ENCODE measurements around the gene SORCS2.

SORCS2 gene

DNA sequence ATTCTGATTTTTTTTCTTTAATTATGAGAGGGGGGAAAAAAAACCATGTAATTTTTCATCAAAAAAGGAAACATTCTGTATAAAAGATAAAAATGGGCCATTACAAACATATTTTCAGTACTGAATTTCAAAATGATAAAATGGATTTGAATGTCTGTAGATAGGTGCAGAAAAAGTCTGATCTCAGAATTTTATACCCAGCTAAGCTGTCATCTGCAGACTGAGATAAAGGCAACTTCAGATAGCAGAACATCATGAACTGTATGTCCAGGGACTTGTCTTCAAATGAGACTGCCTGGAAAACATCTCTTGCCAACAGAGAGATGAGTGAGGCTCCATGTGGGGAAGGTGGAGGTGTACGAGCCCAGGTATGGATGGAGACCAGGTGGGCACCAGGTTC, 360.9 kb downstream of the SORCS2 start:
- no peak for DNase-seq (ENCODE audit: extremely low spot score)
- POLR2A ChIA-PET = no interaction called here
- CTCF ChIA-PET = no interaction called here
- TF ChIP-seq SUZ12 (IDR thresholded peaks at IDR 0.05) (no peak), CTBP1 (IDR thresholded peaks at IDR 0.05; ENCODE audit: borderline replicate concordance) (no peak), BHLHE40 (IDR thresholded peaks at IDR 0.05; ENCODE audit: borderline replicate concordance) (no peak), ARNT (IDR thresholded peaks at IDR 0.05) (no peak), FOXA1 (IDR thresholded peaks at IDR 0.05) (no peak), L3MBTL2 (conservative IDR thresholded peaks at IDR 0.05) (no peak), FOXM1 (IDR thresholded peaks at IDR 0.05; ENCODE audit: borderline replicate concordance) (no peak), NFRKB (IDR thresholded peaks at IDR 0.05) (no peak), ELF4 (IDR thresholded peaks at IDR 0.05) (no peak), ZNF384 (IDR thresholded peaks at IDR 0.05) (no peak), HDGF (IDR thresholded peaks at IDR 0.05; ENCODE audit: borderline replicate concordance) (no peak), FOXK2 (IDR thresholded peaks at IDR 0.05) (no peak), SP1 (IDR thresholded peaks at IDR 0.05) (no peak), TARDBP (IDR thresholded peaks at IDR 0.05) (no peak)
- TF ChIP-seq, protein P1, sequence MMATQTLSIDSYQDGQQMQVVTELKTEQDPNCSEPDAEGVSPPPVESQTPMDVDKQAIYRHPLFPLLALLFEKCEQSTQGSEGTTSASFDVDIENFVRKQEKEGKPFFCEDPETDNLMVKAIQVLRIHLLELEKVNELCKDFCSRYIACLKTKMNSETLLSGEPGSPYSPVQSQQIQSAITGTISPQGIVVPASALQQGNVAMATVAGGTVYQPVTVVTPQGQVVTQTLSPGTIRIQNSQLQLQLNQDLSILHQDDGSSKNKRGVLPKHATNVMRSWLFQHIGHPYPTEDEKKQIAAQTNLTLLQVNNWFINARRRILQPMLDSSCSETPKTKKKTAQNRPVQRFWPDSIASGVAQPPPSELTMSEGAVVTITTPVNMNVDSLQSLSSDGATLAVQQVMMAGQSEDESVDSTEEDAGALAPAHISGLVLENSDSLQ (IDR thresholded peaks at IDR 0.05) = no peak

DNA sequence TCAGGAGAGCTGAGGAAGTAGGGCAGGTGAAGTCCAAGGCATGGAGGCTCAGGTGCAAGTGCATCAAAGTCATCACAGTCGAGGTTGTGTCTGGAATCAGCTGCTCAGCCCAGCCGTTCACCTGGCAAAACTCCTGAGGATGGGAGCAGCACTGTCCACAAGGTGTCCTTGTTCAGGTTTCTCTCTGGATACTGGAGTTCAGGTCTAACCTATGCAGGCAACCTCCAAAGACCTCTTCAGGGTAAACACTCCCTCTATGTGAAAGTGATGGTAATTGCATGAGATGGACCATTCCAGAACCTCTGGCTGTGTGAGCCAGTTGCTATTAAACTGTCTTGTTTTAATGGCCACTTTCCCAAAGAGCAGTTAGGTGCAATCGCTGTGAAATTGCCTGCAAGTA, 362.6 kb downstream of the SORCS2 start:
- ChIA-PET POLR2A (no interaction called here), CTCF (no interaction called here)
- no peak for DNase-seq (ENCODE audit: extremely low spot score)
- TF ChIP-seq, protein P1 (IDR thresholded peaks at IDR 0.05) = no peak
- TF ChIP-seq SUZ12 (IDR thresholded peaks at IDR 0.05) = no peak
- no peak for TF ChIP-seq BHLHE40 (IDR thresholded peaks at IDR 0.05; ENCODE audit: borderline replicate concordance)
- no peak for TF ChIP-seq TARDBP (IDR thresholded peaks at IDR 0.05)
- TF ChIP-seq SP1 (IDR thresholded peaks at IDR 0.05) = no peak
- TF ChIP-seq FOXK2 (IDR thresholded peaks at IDR 0.05) = no peak
- no peak for TF ChIP-seq CTBP1 (IDR thresholded peaks at IDR 0.05; ENCODE audit: borderline replicate concordance)
- TF ChIP-seq FOXM1 (IDR thresholded peaks at IDR 0.05; ENCODE audit: borderline replicate concordance) = no peak
- no peak for TF ChIP-seq ZNF384 (IDR thresholded peaks at IDR 0.05)
- TF ChIP-seq L3MBTL2 (conservative IDR thresholded peaks at IDR 0.05) = no peak
- no peak for TF ChIP-seq ARNT (IDR thresholded peaks at IDR 0.05)
- TF ChIP-seq ELF4 (IDR thresholded peaks at IDR 0.05) = no peak
- TF ChIP-seq NFRKB (IDR thresholded peaks at IDR 0.05) = no peak
- TF ChIP-seq HDGF (IDR thresholded peaks at IDR 0.05; ENCODE audit: borderline replicate concordance) = no peak
- no peak for TF ChIP-seq LEF1 (IDR thresholded peaks at IDR 0.05; ENCODE audit: borderline replicate concordance)
- no peak for TF ChIP-seq FOXA1 (IDR thresholded peaks at IDR 0.05)

DNA sequence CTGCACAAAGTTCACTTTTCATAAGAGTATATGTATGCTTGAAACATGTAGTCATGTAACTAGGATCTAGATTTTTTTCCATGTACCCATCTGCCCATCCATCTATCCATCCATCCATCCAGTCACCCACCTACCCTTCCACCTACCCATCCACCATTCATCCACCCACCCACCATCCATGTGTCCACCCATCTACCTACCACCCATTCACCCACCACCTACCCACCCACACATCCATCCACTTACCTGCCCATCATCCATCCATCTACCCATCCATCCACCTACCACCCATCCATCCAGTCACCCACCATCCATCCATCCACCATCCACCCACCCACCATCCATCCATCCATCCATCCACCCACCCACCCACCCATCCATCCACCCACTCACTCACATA, 364.2 kb downstream of the SORCS2 start:
- ChIA-PET POLR2A (no interaction called here), CTCF (interaction anchor here (0.7 to 0.8 kb wide), 2 partner anchors 16 to 481 kb away, joined by 3 to 4 read pairs; no protein-coding TSS in a partner anchor)
- TF ChIP-seq ZNF384 (IDR thresholded peaks at IDR 0.05) (no peak), LEF1 (IDR thresholded peaks at IDR 0.05; ENCODE audit: borderline replicate concordance) (no peak), BHLHE40 (IDR thresholded peaks at IDR 0.05; ENCODE audit: borderline replicate concordance) (no peak), NFRKB (IDR thresholded peaks at IDR 0.05) (no peak), CTBP1 (IDR thresholded peaks at IDR 0.05; ENCODE audit: borderline replicate concordance) (no peak), SP1 (IDR thresholded peaks at IDR 0.05) (no peak), ARNT (IDR thresholded peaks at IDR 0.05) (no peak), FOXA1 (IDR thresholded peaks at IDR 0.05) (no peak), L3MBTL2 (conservative IDR thresholded peaks at IDR 0.05) (no peak), ELF4 (IDR thresholded peaks at IDR 0.05) (no peak), TARDBP (IDR thresholded peaks at IDR 0.05) (no peak), SUZ12 (IDR thresholded peaks at IDR 0.05) (no peak), FOXK2 (IDR thresholded peaks at IDR 0.05) (no peak), FOXM1 (IDR thresholded peaks at IDR 0.05; ENCODE audit: borderline replicate concordance) (no peak), HDGF (IDR thresholded peaks at IDR 0.05; ENCODE audit: borderline replicate concordance) (no peak)
- TF ChIP-seq, protein P1 (IDR thresholded peaks at IDR 0.05) = no peak
- DNase-seq (ENCODE audit: extremely low spot score) = no peak

GRCh38 chr4:7557456-7557855, 365.1 kb downstream of the SORCS2 start:
- DNase-seq (ENCODE audit: extremely low spot score) = no peak
- ChIA-PET CTCF (interaction anchor here (0.7 kb wide), 1 partner anchor 481 kb away, joined by 3 read pairs; no protein-coding TSS in a partner anchor), POLR2A (no interaction called here)

DNA sequence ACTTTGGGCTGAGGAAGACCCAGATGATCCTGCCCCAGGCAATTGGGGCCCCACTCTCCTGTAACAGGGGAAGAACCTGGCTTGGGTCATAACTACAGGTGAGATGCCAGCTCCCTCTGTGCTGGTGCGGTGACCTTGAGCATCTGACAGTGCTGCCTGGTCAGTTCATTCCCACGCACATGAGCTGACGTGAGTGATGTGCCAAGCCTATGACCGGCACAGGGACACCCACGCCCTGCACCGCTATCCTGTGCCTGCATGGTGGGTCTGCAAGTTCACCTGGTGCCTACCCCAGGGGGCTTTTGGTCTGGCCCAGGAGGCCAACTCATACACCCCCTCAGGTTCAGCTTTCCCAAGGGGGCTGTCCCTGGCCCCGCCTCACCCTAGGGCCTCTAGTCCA, 366.1 kb downstream of the SORCS2 start:
- DNase-seq (ENCODE audit: extremely low spot score) = no peak
- TF ChIP-seq ELF4 (IDR thresholded peaks at IDR 0.05) (no peak), ARNT (IDR thresholded peaks at IDR 0.05) (no peak), BHLHE40 (IDR thresholded peaks at IDR 0.05; ENCODE audit: borderline replicate concordance) (no peak), TARDBP (IDR thresholded peaks at IDR 0.05) (no peak), FOXM1 (IDR thresholded peaks at IDR 0.05; ENCODE audit: borderline replicate concordance) (no peak), FOXA1 (IDR thresholded peaks at IDR 0.05) (no peak), L3MBTL2 (conservative IDR thresholded peaks at IDR 0.05) (no peak), FOXK2 (IDR thresholded peaks at IDR 0.05) (no peak), HDGF (IDR thresholded peaks at IDR 0.05; ENCODE audit: borderline replicate concordance) (no peak), NFRKB (IDR thresholded peaks at IDR 0.05) (no peak)
- TF ChIP-seq, protein P1 (IDR thresholded peaks at IDR 0.05) = no peak
- ChIA-PET POLR2A (no interaction called here), CTCF (no interaction called here)

More at GRCh38 chr4:7557456-7557855, 365.1 kb downstream of the SORCS2 start:
- TF ChIP-seq L3MBTL2 (conservative IDR thresholded peaks at IDR 0.05) (no peak), ZNF384 (IDR thresholded peaks at IDR 0.05) (no peak), SP1 (IDR thresholded peaks at IDR 0.05) (no peak), ELF4 (IDR thresholded peaks at IDR 0.05) (no peak), FOXK2 (IDR thresholded peaks at IDR 0.05) (no peak), ARNT (IDR thresholded peaks at IDR 0.05) (no peak), FOXM1 (IDR thresholded peaks at IDR 0.05; ENCODE audit: borderline replicate concordance) (no peak), FOXA1 (IDR thresholded peaks at IDR 0.05) (no peak), CTBP1 (IDR thresholded peaks at IDR 0.05; ENCODE audit: borderline replicate concordance) (no peak), SUZ12 (IDR thresholded peaks at IDR 0.05) (no peak), BHLHE40 (IDR thresholded peaks at IDR 0.05; ENCODE audit: borderline replicate concordance) (no peak), NFRKB (IDR thresholded peaks at IDR 0.05) (no peak), LEF1 (IDR thresholded peaks at IDR 0.05; ENCODE audit: borderline replicate concordance) (no peak), HDGF (IDR thresholded peaks at IDR 0.05; ENCODE audit: borderline replicate concordance) (no peak), TARDBP (IDR thresholded peaks at IDR 0.05) (no peak)
- TF ChIP-seq, protein P1 (IDR thresholded peaks at IDR 0.05) = no peak
